Progenitor cell of endocrine pancreas (in vitro differentiated cells): ENCODE data around the gene ITGA2. TPM values are rescaled to one million over a fixed set of nuclear protein-coding genes. Genes with fewer than 3 reads are reported as not detected.

Source experiments
- DNase-seq: peaks from one replicate; pipeline ENCODE4 v3.0.0; 2021; ENCODE audit warnings: low spot score; ENCODE audit not compliant: unreplicated experiment
- H3K27ac Mint-ChIP-seq: 2 replicates; pipeline ENCODE4 v1.8.0; 2021; ENCODE audit warnings: mild to moderate bottlenecking, moderate library complexity, mixed read lengths
- H3K27me3 Mint-ChIP-seq: 2 replicates; pipeline ENCODE4 v1.8.0; 2021; ENCODE audit warnings: mixed read lengths
- H3K36me3 Mint-ChIP-seq: 2 replicates; pipeline ENCODE4 v1.8.0; 2022; ENCODE audit warnings: mixed read lengths; ENCODE audit not compliant: insufficient read depth
- H3K4me1 Mint-ChIP-seq: 2 replicates; pipeline ENCODE4 v1.8.0; 2021; ENCODE audit warnings: low read depth, mixed read lengths
- H3K4me3 Mint-ChIP-seq: 2 replicates; pipeline ENCODE4 v1.8.0; 2021; ENCODE audit warnings: low read depth, mild to moderate bottlenecking, moderate library complexity, mixed read lengths
- H3K9me3 Mint-ChIP-seq: 2 replicates; pipeline ENCODE4 v1.8.0; 2021; ENCODE audit warnings: low read depth, mixed read lengths
- CTCF ChIP-seq: fragments of 200-600 bp; sonication (generic); IDR thresholded peaks from one replicate; pipeline ENCODE4 v1.5.0; 2021; ENCODE audit warnings: antibody characterized with exemption, mild to moderate bottlenecking; ENCODE audit not compliant: unreplicated experiment
- total RNA-seq: library from RNA; stranded (reverse); gene quantifications from 2 replicates; pipeline ENCODE4 v1.2.1, GENCODE V29; 2021

The ITGA2 gene
- total RNA-seq, 1 donor from 2014 or later = 5.1 TPM

- H3K27ac Mint-ChIP-seq = no peak overlapping the region
- H3K9me3 Mint-ChIP-seq = no peaks in the 10 kb centered on the region
- TF ChIP-seq CTCF = no peak
- no peaks in the 10 kb centered on the region for H3K27me3 Mint-ChIP-seq
- no peak overlapping the region for H3K4me3 Mint-ChIP-seq
- no peaks in the 10 kb centered on the region for H3K4me1 Mint-ChIP-seq
- H3K36me3 Mint-ChIP-seq = no peaks in the 10 kb centered on the region
- DNase-seq = no peak
These were observed 42.5 kb downstream of the ITGA2 start for GRCh38 chr5:53031695-53032096.

DNA sequence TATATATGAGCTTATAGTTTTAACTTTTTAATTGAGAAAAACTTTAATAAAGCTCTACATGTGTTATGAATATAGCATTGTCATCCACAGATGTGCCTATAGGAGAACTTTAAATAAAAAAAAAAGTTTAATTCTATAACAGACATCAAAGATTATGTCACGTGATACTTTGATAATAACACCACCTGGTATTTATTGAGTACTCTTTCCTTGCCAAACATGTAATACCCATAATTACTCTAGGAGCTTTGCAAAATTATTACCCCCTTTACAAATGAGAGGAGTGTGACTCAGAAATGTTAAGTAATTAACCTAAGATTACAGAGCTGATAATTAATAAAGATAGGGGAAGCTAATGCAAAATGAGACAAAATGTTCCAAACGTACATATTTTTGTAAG, 43.0 kb downstream of the ITGA2 start:
- TF ChIP-seq CTCF = no peak
- DNase-seq = no peak
- Mint-ChIP-seq H3K27me3 (no peaks in the 10 kb centered on the region), H3K27ac (no peak overlapping the region), H3K9me3 (no peaks in the 10 kb centered on the region), H3K4me3 (no peak overlapping the region), H3K36me3 (no peaks in the 10 kb centered on the region), H3K4me1 (no peaks in the 10 kb centered on the region)

DNA sequence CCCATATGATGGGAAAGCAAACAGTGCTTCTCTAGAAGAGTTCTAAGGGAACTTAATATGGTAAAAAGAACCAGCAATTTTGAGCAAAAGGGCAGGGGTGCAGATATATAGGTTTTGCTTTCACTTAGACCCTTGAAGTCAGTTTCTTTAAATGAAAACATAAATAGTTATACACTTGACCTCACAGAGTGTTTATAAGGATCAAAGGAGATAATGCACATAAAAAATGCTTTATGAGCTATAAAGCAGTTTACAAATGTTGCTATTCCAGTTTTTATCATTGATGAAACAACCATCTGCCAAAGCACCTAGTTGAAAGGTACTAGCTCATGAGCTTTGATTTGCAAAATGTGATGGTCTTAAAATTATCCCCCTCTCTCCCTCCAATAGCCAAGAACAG, 45.7 kb downstream of the ITGA2 start:
- TF ChIP-seq CTCF = no peak
- Mint-ChIP-seq H3K9me3 (no peaks in the 10 kb centered on the region), H3K4me3 (no peak overlapping the region), H3K4me1 (no peaks in the 10 kb centered on the region), H3K27ac (no peak overlapping the region), H3K27me3 (no peaks in the 10 kb centered on the region), H3K36me3 (no peaks in the 10 kb centered on the region)
- no peak for DNase-seq

- Mint-ChIP-seq H3K4me3 (no peak overlapping the region), H3K36me3 (no peaks in the 10 kb centered on the region), H3K9me3 (no peaks in the 10 kb centered on the region), H3K4me1 (no peaks in the 10 kb centered on the region), H3K27ac (no peak overlapping the region), H3K27me3 (no peaks in the 10 kb centered on the region)
- DNase-seq = no peak
- peak; percentile 47 for TF ChIP-seq CTCF
These were observed 46.8 kb downstream of the ITGA2 start for GRCh38 chr5:53035868-53036381.

DNA sequence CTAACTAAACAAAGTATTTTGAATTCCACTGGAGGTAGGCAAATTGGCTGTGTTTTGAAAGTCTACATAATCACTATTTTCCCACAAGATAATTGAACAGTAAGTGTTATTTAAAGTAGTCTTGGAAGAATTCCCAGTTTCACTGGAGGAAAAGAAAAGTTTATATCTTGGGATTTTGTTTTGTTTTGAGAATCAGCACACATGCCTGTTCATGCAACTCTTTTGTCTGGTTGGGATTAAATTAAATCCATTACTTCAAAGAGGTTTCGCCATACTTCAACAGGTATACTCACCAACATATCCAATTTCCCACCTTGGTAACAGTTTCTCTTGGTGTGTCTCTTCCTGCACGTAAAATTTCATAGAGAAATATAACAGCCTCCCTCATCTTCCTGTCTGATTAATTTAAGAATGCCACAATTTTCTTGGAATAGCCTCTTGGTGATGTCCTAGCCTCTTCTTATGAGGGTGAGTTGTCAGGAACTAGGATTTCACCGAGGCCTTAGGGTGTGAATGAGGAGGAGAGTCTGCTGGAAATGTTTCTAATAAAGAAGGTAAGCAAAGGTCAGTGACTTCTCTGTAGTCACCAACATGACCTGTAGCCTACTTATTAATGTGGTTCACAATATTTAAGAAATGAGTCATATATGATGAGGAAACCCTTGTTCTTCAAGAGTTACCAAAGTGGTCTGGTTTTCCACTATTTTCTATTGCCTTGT, 48.1 kb downstream of the ITGA2 start:
- no peaks in the 10 kb centered on the region for H3K27me3 Mint-ChIP-seq
- no peak for TF ChIP-seq CTCF
- no peaks in the 10 kb centered on the region for H3K9me3 Mint-ChIP-seq
- no peaks in the 10 kb centered on the region for H3K36me3 Mint-ChIP-seq
- no peak for DNase-seq
- H3K4me1 Mint-ChIP-seq = no peaks in the 10 kb centered on the region
- H3K4me3 Mint-ChIP-seq = no peak overlapping the region
- H3K27ac Mint-ChIP-seq = no peak overlapping the region
